ENCODE measurements around the gene HELB.

- TF ChIP-seq CTCF (IDR thresholded peaks at IDR 0.05) (no peak), POLR2A (IDR thresholded peaks at IDR 0.05) (no peak)
These were observed 15.0 kb upstream of the HELB start for GRCh38 chr12:66287275-66287674.
